IMR-90 (cell line): Measurements from ENCODE around the gene CDKN1C. TPM values are rescaled to one million over a fixed set of nuclear protein-coding genes. Genes with fewer than 3 reads are reported as not detected.

Experiments used
- ATAC-seq: fragments of 200-7000 bp; cut with Tn5 transposase; 2 replicates; pipeline ENCODE4 v1.9.1; 2020; ENCODE audit warnings: low read depth, mild to moderate bottlenecking, moderate library complexity
- BruUV-seq: library from RNA; stranded (reverse); fragments of 400-500 nt; replicated peaks from 2 replicates; lab custom pipeline; 2021; lab: Mats Ljungman, UMichigan
- CTCF ChIA-PET: fragments of 300-600 bp; formaldehyde crosslinking; extraction: SDS; loops from one replicate; lab custom pipeline; 2021; ENCODE audit warnings: antibody characterized with exemption; lab: Yijun Ruan, JAX
- POLR2A ChIA-PET: fragments of 300-600 bp; sonication (Branson Sonifier 250); formaldehyde crosslinking; loops from one replicate; lab custom pipeline; 2022; ENCODE audit warnings: antibody characterized with exemption; ENCODE audit not compliant: unreplicated experiment; lab: Charles Lee
- DNase-seq: peaks from one replicate; pipeline ENCODE4 v3.0.0; 2013
- H2AFZ ChIP-seq: replicated peaks from 2 replicates; pipeline ENCODE3; 2013; ENCODE audit warnings: low read length, mild to moderate bottlenecking; ENCODE audit not compliant: poor library complexity
- H2AK5ac ChIP-seq: 2 replicates; pipeline ENCODE4 v1.6.1; 2013; ENCODE audit warnings: low read depth, low read length, inconsistent platforms
- H2AK9ac ChIP-seq: replicated peaks from 2 replicates; pipeline ENCODE3; 2013; ENCODE audit warnings: mild to moderate bottlenecking, low read depth, low read length, moderate library complexity; ENCODE audit not compliant: poor library complexity
- H2BK120ac ChIP-seq: 2 replicates; pipeline ENCODE4 v1.6.1; 2013; ENCODE audit warnings: low read depth, low read length, inconsistent platforms
- H2BK15ac ChIP-seq: 3 replicates; pipeline ENCODE4 v1.6.1; 2013; ENCODE audit warnings: low read depth, low read length, inconsistent platforms
- H2BK20ac ChIP-seq: 2 replicates; pipeline ENCODE4 v1.6.1; 2013; ENCODE audit warnings: low read depth, mild to moderate bottlenecking, inconsistent platforms, low read length, moderate library complexity
- H2BK5ac ChIP-seq: 2 replicates; pipeline ENCODE4 v1.6.1; 2013; ENCODE audit warnings: mild to moderate bottlenecking, low read depth, low read length, inconsistent platforms; ENCODE audit not compliant: poor library complexity, severe bottlenecking
- H3K14ac ChIP-seq: replicated peaks from 2 replicates; pipeline ENCODE4 v1.6.1; 2013; ENCODE audit warnings: low read depth, low read length, inconsistent platforms
- H3K18ac ChIP-seq: 2 replicates; pipeline ENCODE4 v1.6.1; 2013; ENCODE audit warnings: low read depth, low read length, control low read depth
- H3K23ac ChIP-seq: 2 replicates; pipeline ENCODE4 v1.6.1; 2013; ENCODE audit warnings: low read depth, low read length, inconsistent platforms
- H3K27ac ChIP-seq: 2 replicates; pipeline ENCODE4 v1.5.1; 2013; ENCODE audit warnings: mild to moderate bottlenecking, control low read depth, low read length; ENCODE audit not compliant: insufficient read depth
- H3K27me3 ChIP-seq: 2 replicates; pipeline ENCODE4 v1.6.1; 2013; ENCODE audit warnings: low read length; ENCODE audit not compliant: control insufficient read depth, insufficient read depth
- H3K36me3 ChIP-seq: 2 replicates; pipeline ENCODE4 v1.6.1; 2013; ENCODE audit warnings: low read length, mixed read lengths; ENCODE audit not compliant: control insufficient read depth, insufficient read depth
- H3K4ac ChIP-seq: 2 replicates; pipeline ENCODE4 v1.6.1; 2013; ENCODE audit warnings: low read depth, low read length, inconsistent platforms
- H3K4me1 ChIP-seq: 2 replicates; pipeline ENCODE4 v1.6.1; 2013; ENCODE audit warnings: low read length, mixed read lengths; ENCODE audit not compliant: control insufficient read depth, insufficient read depth
- H3K4me2 ChIP-seq: 2 replicates; pipeline ENCODE4 v1.6.1; 2013; ENCODE audit warnings: low read depth, mild to moderate bottlenecking, control low read depth, low read length, moderate library complexity
- H3K4me3 ChIP-seq: 2 replicates; pipeline ENCODE4 v1.5.1; 2013; ENCODE audit warnings: low read depth, mild to moderate bottlenecking, control low read depth, low read length, moderate library complexity; ENCODE audit not compliant: insufficient read depth
- H3K56ac ChIP-seq: 2 replicates; pipeline ENCODE4 v1.6.1; 2013; ENCODE audit warnings: low read length, inconsistent platforms; ENCODE audit not compliant: insufficient read depth; ENCODE audit errors: extremely low read depth
- H3K79me1 ChIP-seq, 2 experiments: 2 replicates each; pipeline ENCODE4 v1.6.1; 2013; ENCODE audit warnings: low read length in 2 of 2, inconsistent platforms in 1 of 2, low read depth in 1 of 2
- H3K9ac ChIP-seq: 2 replicates; pipeline ENCODE4 v1.6.1; 2013; ENCODE audit warnings: low read depth, low read length, control low read depth
- H3K9me1 ChIP-seq: 2 replicates; pipeline ENCODE4 v1.6.1; 2013; ENCODE audit warnings: low read length, inconsistent platforms; ENCODE audit not compliant: insufficient read depth
- H3K9me3 ChIP-seq: 2 replicates; pipeline ENCODE4 v1.6.1; 2013; ENCODE audit warnings: low read length; ENCODE audit not compliant: control insufficient read depth, insufficient read depth
- H4K20me1 ChIP-seq: 2 replicates; pipeline ENCODE4 v1.6.1; 2013; ENCODE audit warnings: low read length, inconsistent platforms; ENCODE audit not compliant: insufficient read depth
- H4K5ac ChIP-seq: 2 replicates; pipeline ENCODE4 v1.6.1; 2013; ENCODE audit warnings: mild to moderate bottlenecking, low read depth, low read length, control low read depth
- H4K8ac ChIP-seq, 2 experiments: 2 replicates each; pipeline ENCODE4 v1.6.1; 2013; ENCODE audit warnings: low read depth in 2 of 2, low read length in 2 of 2, control low read depth in 1 of 2, inconsistent platforms in 1 of 2
- H4K91ac ChIP-seq: 2 replicates; pipeline ENCODE4 v1.6.1; 2013; ENCODE audit warnings: low read depth, low read length, inconsistent platforms; ENCODE audit not compliant: insufficient read depth
- MAFK ChIP-seq: IDR thresholded peaks from 2 replicates; pipeline ENCODE4 v1.6.1; 2012; ENCODE audit warnings: low read depth, low read length, improper control_type of control experiment
- MXI1 ChIP-seq: IDR thresholded peaks from 2 replicates; pipeline ENCODE4 v1.6.1; 2012; ENCODE audit warnings: low read depth, mild to moderate bottlenecking, low read length, moderate library complexity, borderline replicate concordance
- NFE2L2 ChIP-seq: fragments of 150-350 bp; IDR thresholded peaks from 2 replicates; pipeline ENCODE4 v1.6.1; 2016; ENCODE audit warnings: low read depth, mild to moderate bottlenecking, low read length
- RFX5 ChIP-seq: IDR thresholded peaks from 2 replicates; pipeline ENCODE4 v1.8.0; 2012; ENCODE audit warnings: low read depth, mild to moderate bottlenecking, low read length, moderate library complexity
- WGBS, 2 experiments: methylation state at CpG; one replicate each; pipeline versions ENCODE4 v1.1.5 to v1.1.7; 2013; ENCODE audit warnings: missing lambda C conversion rate in 2 of 2; ENCODE audit not compliant: insufficient read length in 1 of 2; ENCODE audit errors: extremely low coverage in 2 of 2; 5-methylcytosine and 5-hydroxymethylcytosine counted together
- dilution Hi-C: fragments of 300-500 bp; cut with HindIII; formaldehyde crosslinking; loops from one replicate; pipeline ENCODE4 v1.14.3; 2018; ENCODE audit warnings: low sequenced_read_pairs; ENCODE audit not compliant: unreplicated experiment
- in situ Hi-C: fragments of 300-500 bp; cut with MboI; formaldehyde crosslinking; loops from 3 replicates; pipeline ENCODE4 v1.14.3; 2019; ENCODE audit warnings: low sequenced_read_pairs, inconsistent platforms, mixed read lengths
- intact Hi-C: fragments of 100-400 bp; cut with micrococcal nuclease; formaldehyde crosslinking; loops from 2 replicates; pipeline ENCODE4 v1.10.0; 2022
- polyA plus RNA-seq, 3 experiments: library from polyadenylated mRNA; depleted of rRNA; stranded (reverse); fragments of >200 nt; gene quantifications; 2 replicates each; pipeline ENCODE4 v1.2.3, GENCODE V29; 2012; ENCODE audit warnings: low replicate concordance in 1 of 3
- total RNA-seq: library from RNA; depleted of rRNA; stranded (reverse); fragments of >200 nt; gene quantifications from 2 replicates; pipeline ENCODE4 v1.2.3, GENCODE V29; 2012
- TF ChIP-seq, protein P1 (sequence below): conservative IDR thresholded peaks from 2 replicates; pipeline ENCODE4 v1.5.1; 2012; ENCODE audit warnings: mild to moderate bottlenecking, low read depth, low read length, improper control_type of control experiment

CDKN1C gene
- total and polyA plus RNA-seq, 2 of the 4 experiments (the other 2 are of a cell fraction) = 1.6 to 3.0 TPM

GRCh38 chr11:2838676-2839294 is 46.8 kb downstream of the CDKN1C start:
- ChIA-PET CTCF (no interaction called here), POLR2A (no interaction called here)
- H3K18ac ChIP-seq = no peak overlapping the region
- no peak for DNase-seq
- H3K4me3 ChIP-seq = no peak overlapping the region
- H3K79me1 ChIP-seq = no peaks in the 10 kb centered on the region
- no peak overlapping the region for H2BK20ac ChIP-seq
- no peaks in the 10 kb centered on the region for H3K9me3 ChIP-seq
- TF ChIP-seq NFE2L2 (no peak), MAFK (no peak), RFX5 (no peak), MXI1 (no peak)
- TF ChIP-seq, protein P1, sequence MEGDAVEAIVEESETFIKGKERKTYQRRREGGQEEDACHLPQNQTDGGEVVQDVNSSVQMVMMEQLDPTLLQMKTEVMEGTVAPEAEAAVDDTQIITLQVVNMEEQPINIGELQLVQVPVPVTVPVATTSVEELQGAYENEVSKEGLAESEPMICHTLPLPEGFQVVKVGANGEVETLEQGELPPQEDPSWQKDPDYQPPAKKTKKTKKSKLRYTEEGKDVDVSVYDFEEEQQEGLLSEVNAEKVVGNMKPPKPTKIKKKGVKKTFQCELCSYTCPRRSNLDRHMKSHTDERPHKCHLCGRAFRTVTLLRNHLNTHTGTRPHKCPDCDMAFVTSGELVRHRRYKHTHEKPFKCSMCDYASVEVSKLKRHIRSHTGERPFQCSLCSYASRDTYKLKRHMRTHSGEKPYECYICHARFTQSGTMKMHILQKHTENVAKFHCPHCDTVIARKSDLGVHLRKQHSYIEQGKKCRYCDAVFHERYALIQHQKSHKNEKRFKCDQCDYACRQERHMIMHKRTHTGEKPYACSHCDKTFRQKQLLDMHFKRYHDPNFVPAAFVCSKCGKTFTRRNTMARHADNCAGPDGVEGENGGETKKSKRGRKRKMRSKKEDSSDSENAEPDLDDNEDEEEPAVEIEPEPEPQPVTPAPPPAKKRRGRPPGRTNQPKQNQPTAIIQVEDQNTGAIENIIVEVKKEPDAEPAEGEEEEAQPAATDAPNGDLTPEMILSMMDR = no peak
- BruUV-seq = no TSS peak
- no peak overlapping the region for H4K5ac ChIP-seq
- H3K9ac ChIP-seq = no peak overlapping the region
- H3K27ac ChIP-seq = no peak overlapping the region
- H3K36me3 ChIP-seq = no peaks in the 10 kb centered on the region
- no peak overlapping the region for H4K91ac ChIP-seq
- H2AFZ ChIP-seq = no peak overlapping the region
- dilution Hi-C loops (no loop called here), in situ Hi-C loops (no loop called here), intact Hi-C loops (no loop called here)
- H3K4me1 ChIP-seq = peaks cover 2% of the 10 kb centered on the region; the same call in 1 of the 2 replicates
- peaks cover 28% of the 10 kb centered on the region for H3K27me3 ChIP-seq
- H2AK9ac ChIP-seq = no peak overlapping the region
- H2BK15ac ChIP-seq = no peak overlapping the region
- no peak overlapping the region for H3K4me2 ChIP-seq
- H3K56ac ChIP-seq = no peak overlapping the region
- H3K14ac ChIP-seq = no peak overlapping the region
- H2BK120ac ChIP-seq = no peak overlapping the region
- H2BK5ac ChIP-seq = no peak overlapping the region
- H3K9me1 ChIP-seq = no peaks in the 10 kb centered on the region
- ATAC-seq = no peak
- no peak overlapping the region for H3K4ac ChIP-seq
- no peak overlapping the region for H3K23ac ChIP-seq
- no peak overlapping the region for H2AK5ac ChIP-seq
- H4K20me1 ChIP-seq = no peaks in the 10 kb centered on the region
- no peak overlapping the region for H4K8ac ChIP-seq
- WGBS, 2 experiments = 91% methylated on average over 13 of the region's 25 CpGs; no CpG with 5 or more reads in 1 of the 2 experiments
